NT2/D1 (cell line): ENCODE results near the gene PA2G4.

ENCODE experiments used
- SUZ12 ChIP-seq: IDR thresholded peaks from 2 replicates; pipeline ENCODE4 v1.6.1; 2011; ENCODE audit not compliant: insufficient read length, insufficient read depth; ENCODE audit errors: extremely low read depth
- YY1 ChIP-seq: IDR thresholded peaks from 2 replicates; pipeline ENCODE4 v1.6.1; 2011; ENCODE audit not compliant: insufficient read length, insufficient read depth
- ZNF274 ChIP-seq: IDR thresholded peaks from 2 replicates; pipeline ENCODE4 v1.6.1; 2011; ENCODE audit warnings: mild to moderate bottlenecking, low read depth, low read length

DNA sequence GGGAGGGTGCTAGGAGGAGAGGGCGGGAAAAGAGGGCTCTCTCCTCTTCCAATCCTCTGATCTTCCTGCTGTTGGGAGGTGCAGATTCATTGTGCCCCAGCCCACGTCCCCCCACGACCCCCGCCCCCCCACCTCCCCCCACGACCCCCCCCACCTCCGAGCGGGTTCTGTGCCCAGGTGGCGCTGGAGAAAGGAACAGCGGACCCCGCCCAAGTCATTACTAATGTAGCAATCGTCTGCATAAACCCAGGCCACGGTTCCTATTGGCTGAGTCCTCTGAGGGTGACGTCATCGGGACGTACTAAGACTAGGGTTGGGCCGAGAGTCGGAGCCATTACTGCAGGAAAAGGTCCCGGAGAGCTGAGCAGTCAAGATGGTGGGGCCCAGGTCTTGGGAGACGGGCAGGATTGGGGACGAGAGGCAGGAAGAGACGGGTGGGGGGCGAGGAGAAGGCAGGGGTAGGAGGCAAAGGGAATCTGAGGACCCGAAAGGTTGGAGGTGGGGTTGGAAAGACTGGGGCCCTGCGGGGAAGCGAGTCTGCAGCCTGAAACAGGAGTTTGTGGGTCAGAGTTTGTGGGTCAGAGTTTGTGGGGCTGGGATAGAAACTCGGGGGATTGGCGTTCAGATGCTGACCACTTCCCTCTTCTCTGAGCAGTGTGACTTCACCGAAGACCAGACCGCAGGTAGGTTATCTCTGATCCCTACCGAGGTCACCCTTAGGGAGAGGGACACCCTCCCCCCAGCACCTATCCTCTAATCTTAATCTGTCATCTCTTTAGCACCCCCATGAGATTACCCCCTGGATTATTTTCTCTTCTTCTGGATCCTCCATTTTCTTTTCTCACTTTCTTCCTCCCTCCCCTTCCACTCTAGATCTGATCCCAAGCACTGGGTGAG is 53.9 kb downstream of the PA2G4 start, which contains the start of gene MYL6:
- TF ChIP-seq YY1 (peak; percentile 62), ZNF274 (no peak), SUZ12 (no peak)
